IMR-90 (cell line): ENCODE data around the gene RARRES2. TPM values are rescaled to one million over a fixed set of nuclear protein-coding genes. Genes with fewer than 3 reads are reported as not detected.
A peak's percentile ranks its signal among the peaks of the same experiment; 100 is the strongest.

Experiments
- ATAC-seq: fragments of 200-7000 bp; cut with Tn5 transposase; 2 replicates; pipeline ENCODE4 v1.9.1; 2020; ENCODE audit warnings: low read depth, mild to moderate bottlenecking, moderate library complexity
- BruUV-seq: library from RNA; stranded (reverse); fragments of 400-500 nt; replicated peaks from 2 replicates; lab custom pipeline; 2021; lab: Mats Ljungman, UMichigan
- CTCF ChIA-PET: fragments of 300-600 bp; formaldehyde crosslinking; extraction: SDS; loops from one replicate; lab custom pipeline; 2021; ENCODE audit warnings: antibody characterized with exemption; lab: Yijun Ruan, JAX
- POLR2A ChIA-PET: fragments of 300-600 bp; sonication (Branson Sonifier 250); formaldehyde crosslinking; loops from one replicate; lab custom pipeline; 2022; ENCODE audit warnings: antibody characterized with exemption; ENCODE audit not compliant: unreplicated experiment; lab: Charles Lee
- DNase-seq: peaks from one replicate; pipeline ENCODE4 v3.0.0; 2013
- H2AFZ ChIP-seq: replicated peaks from 2 replicates; pipeline ENCODE3; 2013; ENCODE audit warnings: low read length, mild to moderate bottlenecking; ENCODE audit not compliant: poor library complexity
- H2AK5ac ChIP-seq: 2 replicates; pipeline ENCODE4 v1.6.1; 2013; ENCODE audit warnings: low read depth, low read length, inconsistent platforms
- H2AK9ac ChIP-seq: replicated peaks from 2 replicates; pipeline ENCODE3; 2013; ENCODE audit warnings: mild to moderate bottlenecking, low read depth, low read length, moderate library complexity; ENCODE audit not compliant: poor library complexity
- H2BK120ac ChIP-seq: 2 replicates; pipeline ENCODE4 v1.6.1; 2013; ENCODE audit warnings: low read depth, low read length, inconsistent platforms
- H2BK15ac ChIP-seq: 3 replicates; pipeline ENCODE4 v1.6.1; 2013; ENCODE audit warnings: low read depth, low read length, inconsistent platforms
- H2BK20ac ChIP-seq: 2 replicates; pipeline ENCODE4 v1.6.1; 2013; ENCODE audit warnings: low read depth, mild to moderate bottlenecking, inconsistent platforms, low read length, moderate library complexity
- H2BK5ac ChIP-seq: 2 replicates; pipeline ENCODE4 v1.6.1; 2013; ENCODE audit warnings: mild to moderate bottlenecking, low read depth, low read length, inconsistent platforms; ENCODE audit not compliant: poor library complexity, severe bottlenecking
- H3K14ac ChIP-seq: replicated peaks from 2 replicates; pipeline ENCODE4 v1.6.1; 2013; ENCODE audit warnings: low read depth, low read length, inconsistent platforms
- H3K18ac ChIP-seq: 2 replicates; pipeline ENCODE4 v1.6.1; 2013; ENCODE audit warnings: low read depth, low read length, control low read depth
- H3K23ac ChIP-seq: 2 replicates; pipeline ENCODE4 v1.6.1; 2013; ENCODE audit warnings: low read depth, low read length, inconsistent platforms
- H3K27ac ChIP-seq: 2 replicates; pipeline ENCODE4 v1.5.1; 2013; ENCODE audit warnings: mild to moderate bottlenecking, control low read depth, low read length; ENCODE audit not compliant: insufficient read depth
- H3K27me3 ChIP-seq: 2 replicates; pipeline ENCODE4 v1.6.1; 2013; ENCODE audit warnings: low read length; ENCODE audit not compliant: control insufficient read depth, insufficient read depth
- H3K36me3 ChIP-seq: 2 replicates; pipeline ENCODE4 v1.6.1; 2013; ENCODE audit warnings: low read length, mixed read lengths; ENCODE audit not compliant: control insufficient read depth, insufficient read depth
- H3K4ac ChIP-seq: 2 replicates; pipeline ENCODE4 v1.6.1; 2013; ENCODE audit warnings: low read depth, low read length, inconsistent platforms
- H3K4me1 ChIP-seq: 2 replicates; pipeline ENCODE4 v1.6.1; 2013; ENCODE audit warnings: low read length, mixed read lengths; ENCODE audit not compliant: control insufficient read depth, insufficient read depth
- H3K4me2 ChIP-seq: 2 replicates; pipeline ENCODE4 v1.6.1; 2013; ENCODE audit warnings: low read depth, mild to moderate bottlenecking, control low read depth, low read length, moderate library complexity
- H3K4me3 ChIP-seq: 2 replicates; pipeline ENCODE4 v1.5.1; 2013; ENCODE audit warnings: low read depth, mild to moderate bottlenecking, control low read depth, low read length, moderate library complexity; ENCODE audit not compliant: insufficient read depth
- H3K56ac ChIP-seq: 2 replicates; pipeline ENCODE4 v1.6.1; 2013; ENCODE audit warnings: low read length, inconsistent platforms; ENCODE audit not compliant: insufficient read depth; ENCODE audit errors: extremely low read depth
- H3K79me1 ChIP-seq, 2 experiments: 2 replicates each; pipeline ENCODE4 v1.6.1; 2013; ENCODE audit warnings: low read length in 2 of 2, inconsistent platforms in 1 of 2, low read depth in 1 of 2
- H3K9ac ChIP-seq: 2 replicates; pipeline ENCODE4 v1.6.1; 2013; ENCODE audit warnings: low read depth, low read length, control low read depth
- H3K9me1 ChIP-seq: 2 replicates; pipeline ENCODE4 v1.6.1; 2013; ENCODE audit warnings: low read length, inconsistent platforms; ENCODE audit not compliant: insufficient read depth
- H3K9me3 ChIP-seq: 2 replicates; pipeline ENCODE4 v1.6.1; 2013; ENCODE audit warnings: low read length; ENCODE audit not compliant: control insufficient read depth, insufficient read depth
- H4K20me1 ChIP-seq: 2 replicates; pipeline ENCODE4 v1.6.1; 2013; ENCODE audit warnings: low read length, inconsistent platforms; ENCODE audit not compliant: insufficient read depth
- H4K5ac ChIP-seq: 2 replicates; pipeline ENCODE4 v1.6.1; 2013; ENCODE audit warnings: mild to moderate bottlenecking, low read depth, low read length, control low read depth
- H4K8ac ChIP-seq, 2 experiments: 2 replicates each; pipeline ENCODE4 v1.6.1; 2013; ENCODE audit warnings: low read depth in 2 of 2, low read length in 2 of 2, control low read depth in 1 of 2, inconsistent platforms in 1 of 2
- H4K91ac ChIP-seq: 2 replicates; pipeline ENCODE4 v1.6.1; 2013; ENCODE audit warnings: low read depth, low read length, inconsistent platforms; ENCODE audit not compliant: insufficient read depth
- BHLHE40 ChIP-seq: fragments of 150-350 bp; IDR thresholded peaks from 2 replicates; pipeline ENCODE4 v1.6.1; 2016; ENCODE audit warnings: mild to moderate bottlenecking, low read depth, low read length
- RAD21 ChIP-seq: IDR thresholded peaks from 2 replicates; pipeline ENCODE4 v1.6.1; 2012; ENCODE audit warnings: low read length, improper control_type of control experiment
- USF2 ChIP-seq: fragments of 150-350 bp; IDR thresholded peaks from 2 replicates; pipeline ENCODE4 v1.6.1; 2017; ENCODE audit warnings: mild to moderate bottlenecking, antibody characterized with exemption, low read length, low read depth
- WGBS, 2 experiments: methylation state at CpG; one replicate each; pipeline versions ENCODE4 v1.1.5 to v1.1.7; 2013; ENCODE audit warnings: missing lambda C conversion rate in 2 of 2; ENCODE audit not compliant: insufficient read length in 1 of 2; ENCODE audit errors: extremely low coverage in 2 of 2; 5-methylcytosine and 5-hydroxymethylcytosine counted together
- dilution Hi-C: fragments of 300-500 bp; cut with HindIII; formaldehyde crosslinking; loops from one replicate; pipeline ENCODE4 v1.14.3; 2018; ENCODE audit warnings: low sequenced_read_pairs; ENCODE audit not compliant: unreplicated experiment
- in situ Hi-C: fragments of 300-500 bp; cut with MboI; formaldehyde crosslinking; loops from 3 replicates; pipeline ENCODE4 v1.14.3; 2019; ENCODE audit warnings: low sequenced_read_pairs, inconsistent platforms, mixed read lengths
- intact Hi-C: fragments of 100-400 bp; cut with micrococcal nuclease; formaldehyde crosslinking; loops from 2 replicates; pipeline ENCODE4 v1.10.0; 2022
- polyA plus RNA-seq, 3 experiments: library from polyadenylated mRNA; depleted of rRNA; stranded (reverse); fragments of >200 nt; gene quantifications; 2 replicates each; pipeline ENCODE4 v1.2.3, GENCODE V29; 2012; ENCODE audit warnings: low replicate concordance in 1 of 3
- total RNA-seq: library from RNA; depleted of rRNA; stranded (reverse); fragments of >200 nt; gene quantifications from 2 replicates; pipeline ENCODE4 v1.2.3, GENCODE V29; 2012

Gene RARRES2
- total and polyA plus RNA-seq, 2 of the 4 experiments (the other 2 are of a cell fraction): 1.6 TPM; not detected in 1

GRCh38 chr7:150323682-150324372, 17.6 kb downstream of the RARRES2 start:
- H3K27me3 ChIP-seq: no peaks in the 10 kb centered on the region; the same call in 1 of the 2 replicates
- H3K36me3 ChIP-seq: no peaks in the 10 kb centered on the region
- no peak overlapping the region for H3K23ac ChIP-seq
- ChIA-PET POLR2A (no interaction called here), CTCF (no interaction called here)
- H3K9me1 ChIP-seq: no peaks in the 10 kb centered on the region
- WGBS, 2 experiments: 60% methylated on average over 8 of the region's 16 CpGs; no CpG with 5 or more reads in 1 of the 2 experiments
- no peak overlapping the region for H2BK120ac ChIP-seq
- intact Hi-C loops: no loop called here
- H4K8ac ChIP-seq: peak overlapping the region in 1 of 2 experiments; percentile 47; a peak in 1 of 4 replicates
- no peaks in the 10 kb centered on the region for H3K9me3 ChIP-seq
- ATAC-seq: no peak
- in situ Hi-C loops: loop anchor here (25.0 kb wide), 1 partner anchor 413 kb away; the partner anchor contains the start of gene GIMAP5
- H3K4me3 ChIP-seq: no peak overlapping the region
- H4K5ac ChIP-seq: no peak overlapping the region
- no peak overlapping the region for H3K9ac ChIP-seq
- no peak overlapping the region for H3K27ac ChIP-seq
- no peak overlapping the region for H2AK5ac ChIP-seq
- TF ChIP-seq RAD21 (no peak), BHLHE40 (no peak), USF2 (no peak)
- dilution Hi-C loops: no loop called here
- H2BK15ac ChIP-seq: no peak overlapping the region
- BruUV-seq: no TSS peak
- no peak overlapping the region for H3K4ac ChIP-seq
- no peaks in the 10 kb centered on the region for H4K20me1 ChIP-seq
- peaks cover 10% of the 10 kb centered on the region; the same call in 1 of the 2 replicates for H3K4me1 ChIP-seq
- DNase-seq: no peak
- H3K4me2 ChIP-seq: no peak overlapping the region
- H3K18ac ChIP-seq: no peak overlapping the region
- H2BK5ac ChIP-seq: no peak overlapping the region
- no peak overlapping the region for H2AK9ac ChIP-seq
- H3K14ac ChIP-seq: no peak overlapping the region
- no peak overlapping the region for H3K56ac ChIP-seq
- H2BK20ac ChIP-seq: no peak overlapping the region
- H3K79me1 ChIP-seq: no peaks in the 10 kb centered on the region
- peak overlapping the region; percentile 72 for H2AFZ ChIP-seq
- no peak overlapping the region for H4K91ac ChIP-seq
